NCI-H2227 treated with DMSO at 0.1 percent for 48 hours (cell line): ENCODE measurements around the gene LCN2.
"Not testable (repeated sequence)": the region's sequence is repeated elsewhere in the genome, so short reads cannot be mapped to it uniquely, and the experiment has no call there.

ENCODE experiments used
- DNase-seq: peaks from one replicate; lab custom pipeline; 2025; lab: John Stamatoyannopoulos, UW

Gene LCN2

DNA sequence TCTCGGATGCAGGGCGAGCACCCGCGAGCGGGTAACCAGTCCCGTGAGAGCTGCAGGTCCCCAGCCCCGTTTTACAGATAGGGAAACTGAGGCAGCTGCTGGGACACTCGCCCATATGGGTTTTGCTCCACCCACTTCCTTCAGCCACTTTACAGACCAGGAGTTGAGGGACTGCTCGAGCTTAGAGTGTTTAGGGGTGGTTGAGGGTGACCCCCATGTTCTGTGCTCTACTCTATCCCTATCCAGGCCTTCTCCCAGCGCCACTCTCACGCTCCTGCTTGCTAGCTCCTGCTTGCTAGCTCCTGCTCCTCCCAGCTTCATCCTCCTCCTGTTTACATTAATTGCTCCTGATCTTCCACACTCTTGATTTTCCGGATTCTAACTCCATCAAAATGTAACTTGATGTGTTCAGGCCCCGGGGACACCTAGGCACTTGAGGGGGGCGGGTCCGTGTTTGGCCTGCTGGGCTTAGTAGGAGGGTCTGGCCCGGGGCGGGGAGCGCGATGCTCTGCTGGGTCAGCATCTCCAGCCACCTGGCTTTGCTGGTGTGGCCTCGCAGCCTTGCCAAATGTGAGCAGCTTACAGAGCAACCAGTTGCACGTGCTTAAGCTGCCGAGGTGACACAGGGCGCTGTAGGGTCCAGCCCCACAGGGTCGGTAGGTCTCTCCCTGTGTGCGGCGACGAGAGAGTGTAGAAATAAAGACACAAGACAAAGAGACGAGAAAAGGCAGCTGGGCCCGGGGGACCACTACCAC, 20.2 kb upstream of the LCN2 start:
- no peak for DNase-seq

DNA sequence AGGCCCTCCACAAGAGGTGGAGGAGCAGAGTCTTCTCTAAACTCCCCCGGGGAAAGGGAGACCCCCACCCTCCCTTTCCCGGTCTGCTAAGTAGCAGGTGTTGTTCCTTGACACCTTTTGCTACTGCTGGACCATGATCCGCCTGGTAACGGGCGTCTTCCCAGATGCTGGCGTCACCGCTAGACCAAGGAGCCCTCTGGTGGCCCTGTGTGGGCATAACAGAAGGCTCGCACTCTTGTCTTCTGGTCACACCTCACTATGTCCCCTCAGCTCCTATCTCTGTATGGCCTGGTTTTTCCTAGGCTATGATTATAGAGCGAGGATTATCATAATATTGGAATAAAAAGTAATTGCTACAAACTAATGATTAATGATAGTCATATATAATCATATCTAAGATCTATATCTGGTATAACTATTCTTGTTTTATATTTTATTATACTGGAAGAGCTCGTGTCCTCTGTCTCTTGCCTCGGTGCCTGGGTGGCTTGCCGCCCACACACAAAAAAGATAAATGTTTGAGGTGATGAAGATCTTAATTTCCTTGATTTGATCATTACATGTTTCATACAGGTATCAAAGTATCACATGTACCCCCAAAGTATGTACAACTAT, 19.2 kb upstream of the LCN2 start:
- not testable (repeated sequence) for DNase-seq

DNA sequence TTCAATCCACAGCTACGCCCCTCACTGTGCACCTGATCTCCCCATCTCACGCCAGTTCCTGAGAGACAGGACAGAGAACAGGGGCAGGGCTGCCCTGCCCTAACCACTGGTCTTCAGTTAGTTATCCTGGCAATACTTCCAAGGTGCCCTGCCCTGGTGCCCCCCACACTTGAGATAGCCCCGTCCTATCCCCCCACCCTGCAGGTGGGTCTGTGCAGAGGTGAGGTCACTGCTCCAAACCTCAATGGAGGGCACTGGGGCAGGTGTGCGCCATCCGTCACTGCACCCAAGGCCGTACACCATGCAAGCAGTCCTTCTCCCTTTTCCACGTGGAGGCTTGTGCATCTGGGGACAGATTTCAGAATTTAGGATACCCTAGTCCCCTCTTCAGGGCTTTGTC, 18.6 kb upstream of the LCN2 start:
- not testable (repeated sequence) for DNase-seq

DNA sequence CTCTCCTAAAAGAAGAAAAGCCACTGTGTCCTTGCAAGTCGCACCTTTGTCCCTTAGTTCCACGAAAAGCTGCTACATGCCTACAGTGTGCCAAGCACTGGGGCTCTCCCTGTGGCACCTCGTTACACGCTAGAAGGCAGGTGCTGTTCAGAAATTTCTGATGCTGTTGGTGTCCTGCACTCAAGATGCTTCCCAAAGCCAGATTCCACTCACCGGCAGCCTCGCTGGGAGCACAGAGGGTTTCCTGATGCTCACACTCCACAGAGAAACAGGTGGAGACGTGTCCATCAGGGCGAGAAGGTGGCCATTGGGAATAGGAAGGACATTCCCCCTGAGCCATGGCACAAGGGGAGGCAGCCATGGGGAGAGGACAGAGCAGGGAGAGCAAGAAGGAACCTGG, 17.9 kb upstream of the LCN2 start:
- not testable (repeated sequence) for DNase-seq

DNA sequence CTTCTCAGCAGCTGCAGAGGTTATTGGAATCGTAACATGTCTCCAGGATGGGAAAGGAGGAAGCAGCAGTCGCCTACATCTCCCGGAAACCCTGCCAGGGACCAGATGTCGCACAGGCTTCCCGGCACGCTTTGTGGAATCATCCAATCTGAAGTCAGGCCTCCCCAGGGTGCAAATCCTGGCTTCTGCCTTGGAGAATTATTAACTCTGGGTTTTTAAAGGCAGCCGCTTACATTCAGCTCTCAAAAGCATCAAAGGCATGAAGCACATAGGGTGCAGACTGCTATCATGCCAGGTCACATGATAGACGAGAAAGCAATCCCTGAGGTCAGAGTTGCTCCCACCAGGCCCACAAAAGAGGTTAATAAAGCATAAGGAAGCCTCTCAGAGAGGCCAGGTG, 17.1 kb upstream of the LCN2 start:
- DNase-seq = not testable (repeated sequence)

DNA sequence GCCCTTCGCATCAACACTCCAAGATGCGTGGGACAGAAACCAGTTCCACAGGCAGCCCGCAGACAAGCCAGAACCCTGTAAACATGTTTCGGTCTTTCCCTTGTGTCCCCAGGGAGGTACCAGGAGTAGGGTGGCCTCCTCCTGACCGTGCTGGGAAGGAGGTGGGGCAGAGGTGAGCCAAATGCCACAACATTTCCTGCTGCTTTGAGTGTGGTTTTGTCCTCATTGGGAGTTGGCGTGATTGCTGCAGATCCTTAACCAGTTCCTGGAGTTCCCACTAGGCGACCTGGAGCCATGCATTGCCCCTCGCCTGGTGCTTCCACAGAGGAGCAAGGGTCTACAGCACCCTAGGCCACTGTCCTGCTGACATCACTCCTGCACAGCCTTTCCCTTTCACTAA, 13.7 kb upstream of the LCN2 start:
- not testable (repeated sequence) for DNase-seq

DNA sequence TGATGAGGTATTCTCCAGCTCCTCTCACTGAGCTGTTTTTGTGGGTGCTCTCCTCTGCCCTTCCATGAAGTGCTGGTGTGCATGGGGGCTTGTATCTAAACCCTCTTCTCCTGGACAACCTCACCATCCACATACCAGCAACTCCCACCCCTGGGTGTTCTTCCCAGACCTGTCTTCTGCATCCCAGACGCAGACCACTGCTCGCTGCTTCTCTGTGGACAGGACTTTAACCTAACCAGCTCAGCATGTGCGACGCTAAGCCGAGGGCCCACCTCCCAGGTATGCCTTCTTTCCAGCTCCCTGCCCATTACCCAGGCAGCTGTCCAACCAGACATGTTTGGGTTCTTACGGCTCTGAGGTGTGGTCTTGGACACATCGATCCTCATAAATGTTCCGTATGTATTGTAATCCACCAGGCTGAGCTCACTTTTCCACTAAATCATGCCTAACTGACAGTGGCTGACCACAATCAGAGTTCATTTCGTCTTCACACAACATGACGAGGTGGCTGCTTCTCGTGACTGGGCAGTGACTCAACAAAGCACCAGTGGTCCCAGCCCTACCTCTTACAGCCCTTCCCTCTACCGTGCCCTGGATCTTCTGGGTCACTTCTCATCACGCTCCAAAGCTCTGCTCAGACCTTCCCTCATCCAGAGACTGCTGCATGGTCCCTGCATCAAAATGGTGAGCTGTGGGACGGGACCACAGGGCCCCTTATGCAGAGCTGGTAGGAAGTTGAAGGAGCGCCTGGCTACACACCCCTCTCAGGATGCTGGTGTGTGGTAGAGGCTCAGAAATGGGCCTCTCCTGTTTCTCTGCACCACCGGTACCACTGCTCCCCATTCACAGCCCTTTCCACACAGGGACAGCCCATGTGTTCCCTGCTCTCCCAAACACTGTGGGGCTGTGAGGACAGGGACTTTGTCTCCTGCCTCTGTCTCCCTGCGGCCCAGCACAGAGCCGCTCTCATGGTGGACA, 12.1 kb upstream of the LCN2 start:
- DNase-seq = no peak

DNA sequence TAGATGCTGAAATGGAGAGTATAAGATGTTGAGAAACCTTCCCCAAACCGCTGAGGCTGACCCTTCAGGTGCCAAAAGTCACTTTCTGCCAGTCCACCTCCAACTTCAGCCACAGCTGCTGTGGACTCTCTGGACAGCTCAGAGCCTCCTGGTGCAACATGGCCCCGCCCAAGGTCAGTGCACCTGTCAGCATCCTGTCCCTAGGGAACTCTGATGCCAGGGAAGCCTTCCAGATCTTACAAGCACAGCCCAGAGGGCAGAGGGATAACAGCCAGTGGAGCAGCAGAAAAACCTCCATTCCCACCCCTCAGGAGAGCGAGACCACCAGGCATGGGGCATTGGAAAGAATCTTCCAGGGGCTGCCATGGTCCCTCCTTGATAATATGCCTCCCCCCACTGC, 11.3 kb upstream of the LCN2 start:
- no peak for DNase-seq

DNA sequence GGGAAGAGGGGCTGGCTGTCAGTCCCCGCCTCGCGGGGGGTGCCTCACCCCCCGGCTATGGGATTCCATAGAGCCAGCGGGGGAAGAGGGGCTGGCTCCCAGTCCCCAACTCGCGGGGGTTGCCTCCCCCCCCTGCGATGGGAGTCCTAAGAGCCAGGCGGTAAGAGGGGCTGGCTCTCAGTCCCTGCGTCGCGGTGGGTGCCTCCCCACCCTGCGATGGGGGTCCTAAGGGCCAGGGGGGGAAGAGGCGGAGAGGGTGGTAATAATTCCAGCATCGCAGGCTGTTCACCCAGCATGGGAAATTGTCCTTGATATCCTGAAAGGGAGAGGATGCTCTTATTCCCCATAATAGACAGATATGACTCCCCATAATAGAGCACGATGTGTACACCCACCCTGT, 9.6 kb upstream of the LCN2 start:
- DNase-seq = no peak

DNA sequence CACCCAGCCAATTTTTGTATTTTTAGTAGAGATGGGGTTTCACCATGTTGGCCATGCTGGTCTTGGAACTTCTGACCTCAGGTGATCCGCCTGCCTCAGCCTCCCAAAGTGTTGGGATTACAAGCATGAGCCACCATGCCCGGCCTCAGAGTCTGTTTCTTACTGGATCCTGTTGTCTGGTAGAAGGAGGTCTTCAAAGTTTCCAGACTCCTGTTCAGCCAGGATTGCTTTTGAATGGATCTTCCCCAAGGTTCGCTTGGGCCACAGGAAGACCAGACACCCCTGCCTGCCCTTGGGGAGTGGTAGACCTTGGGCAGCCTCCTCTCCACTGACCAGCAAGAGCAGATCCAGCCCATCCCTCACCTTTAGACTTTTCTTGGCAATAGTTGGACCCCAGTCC, 7.6 kb upstream of the LCN2 start:
- no peak for DNase-seq

DNA sequence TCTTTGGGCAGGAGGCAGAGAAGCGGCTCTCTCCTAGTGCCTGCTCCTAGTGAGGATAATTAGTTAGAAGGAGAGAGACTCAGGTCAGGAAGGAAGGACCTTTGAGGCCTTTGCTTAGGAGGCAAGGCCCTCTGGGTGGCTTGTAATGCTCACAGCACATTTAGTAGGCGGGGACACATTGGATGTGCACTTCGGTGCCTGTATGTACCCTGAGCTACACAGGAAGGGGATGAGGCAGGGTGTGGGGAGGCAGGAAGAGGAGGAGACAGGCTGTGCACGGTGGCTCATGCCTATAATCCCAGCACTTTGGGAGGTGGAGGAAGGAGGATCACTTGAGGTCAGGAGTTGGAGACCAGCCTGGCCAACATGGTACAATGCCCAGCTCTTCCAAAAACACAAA, 7.2 kb upstream of the LCN2 start:
- no peak for DNase-seq

DNA sequence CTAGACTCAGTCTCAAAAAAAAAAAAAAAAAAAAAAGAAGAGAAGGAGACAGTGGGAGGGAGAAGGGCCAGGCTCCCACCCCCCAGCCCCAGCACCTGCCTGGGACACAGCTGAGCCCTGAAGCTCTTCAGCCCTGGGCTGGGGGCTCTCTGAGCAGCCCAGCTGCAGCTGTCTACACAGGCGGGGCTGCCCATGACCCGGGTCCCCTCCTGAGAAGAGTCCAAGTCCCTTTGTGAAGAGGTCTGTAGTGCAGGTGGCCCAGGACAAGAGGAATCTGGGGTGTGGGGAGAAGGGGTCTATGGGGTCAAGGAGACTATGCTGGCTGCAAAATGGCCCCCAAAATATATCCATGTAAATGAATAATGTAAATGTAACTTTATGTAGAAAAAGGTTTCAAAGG, 6.7 kb upstream of the LCN2 start:
- DNase-seq = no peak

DNA sequence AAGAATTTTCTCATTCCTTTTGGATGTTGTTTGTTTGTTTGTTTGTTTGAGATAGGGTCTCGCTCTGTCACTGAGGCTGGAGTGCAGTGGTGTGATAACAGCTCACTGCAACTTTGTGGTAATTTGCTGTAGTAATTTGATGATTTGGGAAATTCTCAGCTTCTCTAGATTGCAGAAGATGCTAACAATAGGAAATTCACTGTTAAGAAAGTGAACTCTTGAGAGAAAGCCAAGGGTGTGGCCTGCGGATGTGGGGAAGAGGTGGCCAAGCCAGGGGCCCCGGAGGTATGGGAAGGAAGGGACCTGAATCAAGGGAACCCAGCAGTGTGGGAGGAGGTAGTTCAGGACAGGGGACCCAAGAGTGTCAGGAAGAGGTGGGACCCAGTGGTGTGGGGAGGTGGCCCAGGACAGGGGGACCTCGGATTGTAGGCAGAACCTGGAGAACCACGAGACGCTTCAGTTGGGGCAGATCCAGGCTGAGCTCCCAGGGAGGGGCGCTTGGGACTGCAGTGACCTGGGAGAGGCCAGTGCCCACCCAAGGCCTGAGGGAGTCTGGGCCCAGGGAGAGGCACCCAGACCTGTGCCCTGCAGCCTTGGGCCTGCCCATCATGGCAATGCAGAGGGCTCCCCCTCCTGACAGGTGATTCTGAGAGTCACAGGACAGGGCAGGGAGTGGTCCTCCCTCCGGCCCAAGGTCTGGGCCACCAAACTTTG, 5.6 kb upstream of the LCN2 start:
- no peak for DNase-seq

DNA sequence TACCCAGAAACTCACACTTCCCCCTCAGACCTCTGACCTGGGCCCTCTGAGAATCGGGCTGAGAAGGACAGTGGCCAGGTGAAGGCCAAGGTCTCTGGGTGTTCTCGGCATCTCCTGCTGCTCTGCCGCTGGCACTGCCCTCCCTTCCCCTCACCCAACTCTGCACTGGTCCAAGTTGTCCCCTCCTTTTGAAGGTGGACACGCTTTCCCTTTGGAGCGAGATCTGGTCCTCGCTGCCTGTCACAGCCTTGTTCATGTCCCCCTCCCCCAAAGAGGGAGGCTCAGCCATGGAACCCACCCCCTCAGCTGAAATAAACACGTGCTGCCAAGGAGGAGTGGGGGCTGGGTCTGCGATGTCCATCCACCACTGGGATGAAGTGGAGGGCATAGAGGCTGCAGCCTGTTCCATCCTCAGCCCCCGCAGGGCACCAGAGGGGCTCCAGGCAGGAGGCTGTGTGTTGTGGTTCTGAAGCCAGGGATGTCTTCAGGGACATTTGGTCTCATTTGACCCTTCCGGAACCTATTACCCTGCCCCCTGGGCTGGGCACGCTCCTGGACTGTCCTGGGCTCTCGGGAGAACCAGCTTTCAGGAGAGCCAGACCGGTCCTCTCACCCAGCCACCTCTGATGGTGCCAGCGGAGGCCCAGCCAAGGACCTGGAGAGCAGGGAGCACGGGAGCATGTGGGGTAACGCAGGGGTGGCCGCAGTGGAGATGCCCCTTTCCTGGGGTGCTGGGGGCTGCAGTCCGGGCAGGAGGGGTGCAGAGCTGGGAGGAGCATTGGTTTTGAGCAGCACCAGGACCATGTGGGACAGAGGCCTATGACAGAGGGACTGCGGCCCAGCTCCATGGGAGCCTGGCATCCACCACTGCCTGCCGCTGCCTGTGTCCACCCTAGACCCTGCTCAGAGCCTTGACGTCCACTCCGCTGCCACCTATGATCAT, 4.7 kb upstream of the LCN2 start:
- DNase-seq = no peak

DNA sequence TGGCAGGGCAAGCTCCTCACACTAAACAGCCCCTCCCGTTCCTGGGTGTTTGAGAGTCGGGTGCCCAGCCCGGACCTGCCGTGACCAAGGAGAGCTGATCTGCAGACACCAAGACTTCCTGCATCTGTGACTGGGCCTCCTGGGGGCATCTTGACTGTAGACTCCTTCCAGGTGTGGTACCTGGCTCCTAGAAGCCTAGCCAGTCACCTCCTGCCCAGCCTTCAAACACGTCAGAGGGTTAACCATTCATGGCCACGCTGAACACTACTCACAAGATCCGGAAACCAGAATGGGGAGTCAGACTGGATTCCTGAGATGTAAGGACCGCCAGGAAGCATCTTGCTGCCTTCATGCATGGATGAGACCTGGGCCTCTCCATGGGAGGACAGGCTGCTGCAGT, 3.7 kb upstream of the LCN2 start:
- DNase-seq = no peak

DNA sequence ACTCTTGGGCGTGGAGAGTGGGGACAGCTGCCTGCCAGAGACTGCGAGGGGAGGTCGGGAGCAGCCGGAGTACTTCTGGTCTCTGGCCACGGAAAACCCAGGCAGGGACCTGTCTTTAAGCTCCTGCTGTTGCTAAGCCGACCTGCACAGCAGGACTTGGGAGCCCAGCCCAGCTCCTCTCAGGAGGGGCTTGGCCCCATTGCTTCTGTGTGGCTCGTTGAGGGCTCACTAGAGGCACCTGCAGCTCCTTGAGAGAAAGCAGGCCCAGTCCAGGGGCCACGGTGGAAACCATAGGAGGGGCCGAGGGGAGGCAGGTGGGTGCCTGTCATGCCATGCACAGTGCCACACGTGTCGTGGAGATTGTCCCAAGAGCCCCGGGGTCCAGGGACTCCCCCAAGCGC, 3.3 kb upstream of the LCN2 start:
- no peak for DNase-seq

DNA sequence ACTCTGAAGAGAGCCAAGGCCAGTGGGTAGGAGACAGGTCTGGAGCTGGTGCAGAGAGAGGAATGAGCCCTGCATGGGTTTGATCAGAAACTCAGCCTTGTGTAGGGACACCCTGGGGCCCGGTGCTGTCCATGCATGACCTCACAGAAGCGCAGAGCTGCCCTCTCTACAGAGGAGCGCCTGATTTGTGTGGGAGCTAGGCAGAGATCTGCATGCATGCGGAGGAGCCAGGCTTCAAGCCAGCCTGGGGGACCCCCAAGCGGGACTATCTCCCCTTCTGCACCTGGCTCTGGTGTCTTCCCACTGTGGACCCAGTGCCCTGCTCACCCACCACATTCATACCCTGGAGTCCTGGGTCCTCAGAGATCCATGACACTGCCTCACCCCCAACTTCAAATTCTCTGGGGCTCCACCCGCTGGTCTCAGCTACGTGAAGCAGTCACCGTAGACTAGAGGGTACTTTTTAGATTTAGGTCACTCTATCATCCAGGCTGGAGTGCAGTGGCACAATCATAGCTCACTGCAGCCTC, 2.6 kb upstream of the LCN2 start:
- DNase-seq = no peak

DNA sequence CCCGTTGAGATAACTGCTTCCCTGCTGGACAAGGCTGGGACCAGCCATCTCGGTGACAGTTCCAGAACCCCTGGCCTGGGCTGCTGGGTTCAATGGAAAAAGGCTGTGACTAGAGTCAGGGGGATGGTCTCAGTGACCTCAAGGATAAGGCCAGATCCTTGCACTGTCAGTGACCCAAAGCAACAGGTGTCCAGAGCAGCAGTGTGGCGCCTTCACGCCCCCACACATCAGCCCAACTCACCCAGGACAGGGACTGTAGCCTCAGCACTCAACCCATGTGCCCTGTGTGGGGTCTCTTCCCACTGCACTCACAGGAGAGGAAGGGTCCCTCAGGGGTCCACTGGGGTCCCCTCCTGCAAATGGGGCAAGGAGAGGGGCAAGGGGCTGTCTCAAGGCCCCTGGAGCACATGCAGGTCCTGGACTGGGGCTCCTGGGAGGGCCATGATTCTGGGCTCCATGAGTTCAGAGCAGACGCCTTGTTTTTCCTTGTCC, 698 bp upstream of the LCN2 start:
- no peak for DNase-seq

DNA sequence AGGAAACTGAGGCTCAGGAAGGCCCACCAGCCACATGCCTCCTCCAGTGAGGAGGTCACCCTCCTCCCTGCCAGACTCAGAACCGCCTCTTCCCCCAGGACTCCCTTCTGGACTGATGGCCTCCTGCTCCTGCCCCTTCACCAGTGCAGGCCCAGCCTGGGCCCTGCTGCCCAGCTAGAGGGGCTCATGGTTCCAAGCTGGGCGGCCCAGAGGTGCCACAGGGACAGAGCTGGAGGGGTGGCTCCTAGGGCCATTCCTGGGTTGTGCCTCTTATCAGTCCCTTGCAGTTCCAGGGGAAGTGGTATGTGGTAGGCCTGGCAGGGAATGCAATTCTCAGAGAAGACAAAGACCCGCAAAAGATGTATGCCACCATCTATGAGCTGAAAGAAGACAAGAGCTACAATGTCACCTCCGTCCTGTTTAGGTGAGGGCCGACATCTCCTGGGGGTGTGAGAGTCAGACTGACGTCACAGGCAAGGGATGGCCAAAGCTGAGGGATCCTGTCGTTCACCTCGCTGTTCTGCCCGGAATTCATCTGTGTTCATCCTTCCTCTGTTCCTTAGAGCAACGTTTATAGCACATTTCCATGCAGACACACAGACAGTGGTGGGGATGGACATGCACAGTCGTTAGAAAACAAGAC, 819 bp downstream of the LCN2 start:
- DNase-seq = no peak
